H9 (cell line): Measurements from ENCODE around the gene FCN1. TPM values are rescaled to one million over a fixed set of nuclear protein-coding genes. Genes with fewer than 3 reads are reported as not detected.

ENCODE experiments used
- DNase-seq: peaks from one replicate; pipeline ENCODE4 v3.0.0-alpha.2; 2017
- H2AFZ ChIP-seq: one replicate; pipeline ENCODE4 v1.6.1; 2013; ENCODE audit warnings: mild to moderate bottlenecking, low read length, control low read depth, moderate library complexity
- H2AK5ac ChIP-seq: 2 replicates; pipeline ENCODE4 v1.6.1; 2013; ENCODE audit warnings: low read length, control low read depth, mixed read lengths; ENCODE audit not compliant: insufficient read length
- H2BK120ac ChIP-seq: one replicate; pipeline ENCODE4 v1.6.1; 2013; ENCODE audit warnings: low read depth, mild to moderate bottlenecking, low read length, control low read depth, inconsistent platforms; ENCODE audit not compliant: poor library complexity, severe bottlenecking
- H2BK12ac ChIP-seq: 2 replicates; pipeline ENCODE4 v1.6.1; 2013; ENCODE audit warnings: low read length, control low read depth, mixed read lengths, low read depth; ENCODE audit not compliant: insufficient read length
- H2BK15ac ChIP-seq: 2 replicates; pipeline ENCODE4 v1.6.1; 2013; ENCODE audit warnings: low read depth, low read length, control low read depth
- H2BK20ac ChIP-seq: one replicate; pipeline ENCODE4 v1.6.1; 2013; ENCODE audit warnings: low read depth, mild to moderate bottlenecking, low read length, control low read depth, inconsistent platforms; ENCODE audit not compliant: poor library complexity, severe bottlenecking
- H2BK5ac ChIP-seq: 2 replicates; pipeline ENCODE4 v1.6.1; 2013; ENCODE audit warnings: low read length, control low read depth, mixed read lengths; ENCODE audit not compliant: insufficient read length
- H3K14ac ChIP-seq: 2 replicates; pipeline ENCODE4 v1.6.1; 2013; ENCODE audit warnings: low read length, control low read depth; ENCODE audit not compliant: insufficient read depth
- H3K18ac ChIP-seq: 2 replicates; pipeline ENCODE4 v1.6.1; 2013; ENCODE audit warnings: low read depth, mild to moderate bottlenecking, mixed read lengths, low read length, control low read depth; ENCODE audit not compliant: insufficient read length
- H3K23ac ChIP-seq: 2 replicates; pipeline ENCODE4 v1.6.1; 2013; ENCODE audit warnings: low read length, control low read depth, mixed read lengths, low read depth; ENCODE audit not compliant: insufficient read length
- H3K23me2 ChIP-seq: 2 replicates; pipeline ENCODE4 v1.6.1; 2013; ENCODE audit warnings: low read depth, mild to moderate bottlenecking, mixed read lengths, low read length, control low read depth; ENCODE audit not compliant: insufficient read length, poor library complexity, severe bottlenecking
- H3K27ac ChIP-seq: 2 replicates; pipeline ENCODE4 v1.5.1; 2013; ENCODE audit warnings: low read length, control low read depth, mixed read lengths, low read depth; ENCODE audit not compliant: insufficient read length
- H3K27me3 ChIP-seq: 2 replicates; pipeline ENCODE4 v1.6.1; 2013; ENCODE audit warnings: low read length, control low read depth, inconsistent platforms; ENCODE audit not compliant: insufficient read depth
- H3K4ac ChIP-seq: 2 replicates; pipeline ENCODE4 v1.6.1; 2013; ENCODE audit warnings: low read depth, mild to moderate bottlenecking, control low read depth, inconsistent platforms, low read length, moderate library complexity
- H3K4me1 ChIP-seq: 2 replicates; pipeline ENCODE4 v1.6.1; 2013; ENCODE audit warnings: low read length, control low read depth, inconsistent platforms; ENCODE audit not compliant: insufficient read depth
- H3K4me2 ChIP-seq: 2 replicates; pipeline ENCODE4 v1.6.1; 2013; ENCODE audit warnings: low read length, control low read depth, mixed read lengths; ENCODE audit not compliant: insufficient read length, insufficient read depth
- H3K56ac ChIP-seq: 2 replicates; pipeline ENCODE4 v1.6.1; 2013; ENCODE audit warnings: low read depth, mild to moderate bottlenecking, mixed read lengths, low read length, control low read depth; ENCODE audit not compliant: insufficient read length
- H3K79me1 ChIP-seq: 2 replicates; pipeline ENCODE4 v1.6.1; 2013; ENCODE audit warnings: low read depth, mild to moderate bottlenecking, moderate library complexity, low read length, control low read depth, inconsistent platforms; ENCODE audit not compliant: insufficient read depth, poor library complexity, severe bottlenecking
- H3K79me2 ChIP-seq: 2 replicates; pipeline ENCODE4 v1.6.1; 2013; ENCODE audit warnings: low read length, control low read depth, inconsistent platforms; ENCODE audit not compliant: insufficient read depth
- H3K9ac ChIP-seq: 2 replicates; pipeline ENCODE4 v1.6.1; 2013; ENCODE audit warnings: low read length, control low read depth, mixed read lengths; ENCODE audit not compliant: insufficient read length; ENCODE audit errors: extremely low read depth
- H3K9me3 ChIP-seq: one replicate; pipeline ENCODE4 v1.6.1; 2013; ENCODE audit warnings: low read depth, low read length, inconsistent platforms; ENCODE audit not compliant: control insufficient read depth
- H3T11ph ChIP-seq: one replicate; pipeline ENCODE4 v1.6.1; 2013; ENCODE audit warnings: mild to moderate bottlenecking, low read length, control low read depth, inconsistent platforms
- H4K20me1 ChIP-seq: one replicate; pipeline ENCODE4 v1.6.1; 2013; ENCODE audit not compliant: control insufficient read depth, insufficient read length, insufficient read depth
- H4K5ac ChIP-seq: 2 replicates; pipeline ENCODE4 v1.6.1; 2013; ENCODE audit warnings: low read depth, mild to moderate bottlenecking, mixed read lengths, low read length, control low read depth; ENCODE audit not compliant: insufficient read length
- H4K8ac ChIP-seq: replicated peaks from 2 replicates; pipeline ENCODE4 v1.6.1; 2013; ENCODE audit warnings: low read length, control low read depth, mixed read lengths, low read depth; ENCODE audit not compliant: insufficient read length
- H4K91ac ChIP-seq: 2 replicates; pipeline ENCODE4 v1.6.1; 2013; ENCODE audit warnings: low read depth, mild to moderate bottlenecking, moderate library complexity, mixed read lengths, low read length, control low read depth; ENCODE audit not compliant: insufficient read length
- H3K27ac Mint-ChIP-seq, 3 experiments: 2 replicates in 2 of 3; 3 replicates in 1 of 3; pipeline ENCODE4 v1.8.0; 2020 to 2021; ENCODE audit warnings: mixed read lengths in 3 of 3, mild to moderate bottlenecking in 1 of 3, moderate library complexity in 1 of 3
- H3K27me3 Mint-ChIP-seq: 2 replicates; pipeline ENCODE4 v1.8.0; 2021; ENCODE audit warnings: low read depth, mild to moderate bottlenecking, moderate library complexity, mixed read lengths
- H3K36me3 Mint-ChIP-seq, 3 experiments: 2 replicates in 2 of 3; 3 replicates in 1 of 3; pipeline ENCODE4 v1.8.0; 2020 to 2021; ENCODE audit warnings: low read depth in 3 of 3, mixed read lengths in 3 of 3; ENCODE audit not compliant: insufficient read depth in 1 of 3
- H3K4me1 Mint-ChIP-seq, 2 experiments: 2 replicates each; pipeline ENCODE4 v1.8.0; 2020; ENCODE audit warnings: mixed read lengths in 2 of 2
- H3K4me3 Mint-ChIP-seq, 2 experiments: 2 replicates in 1 of 2; 3 replicates in 1 of 2; pipeline ENCODE4 v1.8.0; 2020 to 2021; ENCODE audit warnings: mild to moderate bottlenecking in 2 of 2, mixed read lengths in 2 of 2, moderate library complexity in 1 of 2
- H3K9me3 Mint-ChIP-seq, 2 experiments: 2 replicates in 1 of 2; 3 replicates in 1 of 2; pipeline ENCODE4 v1.8.0; 2020; ENCODE audit warnings: mild to moderate bottlenecking in 2 of 2, mixed read lengths in 2 of 2, moderate library complexity in 1 of 2
- WGBS: extraction: QIAGEN DNeasy Blood & Tissue Kit; methylation state at CpG from one replicate; pipeline ENCODE4 v1.1.7; 2013; ENCODE audit warnings: missing lambda C conversion rate, low lambda C conversion rate, mixed read lengths; ENCODE audit not compliant: insufficient read length; ENCODE audit errors: extremely low coverage; 5-methylcytosine and 5-hydroxymethylcytosine counted together
- total RNA-seq: library from RNA; stranded (reverse); gene quantifications from 2 replicates; pipeline ENCODE4 v1.2.1, GENCODE V29; 2021
- TF ChIP-seq, protein P1 (sequence below): fragments of 200-600 bp; sonication (generic); conservative IDR thresholded peaks from 3 replicates; pipeline ENCODE4 v1.8.0; 2021; ENCODE audit warnings: antibody characterized with exemption, mild to moderate bottlenecking

FCN1 gene
- total RNA-seq, 1 experiment from 2014 or later: not detected

DNA sequence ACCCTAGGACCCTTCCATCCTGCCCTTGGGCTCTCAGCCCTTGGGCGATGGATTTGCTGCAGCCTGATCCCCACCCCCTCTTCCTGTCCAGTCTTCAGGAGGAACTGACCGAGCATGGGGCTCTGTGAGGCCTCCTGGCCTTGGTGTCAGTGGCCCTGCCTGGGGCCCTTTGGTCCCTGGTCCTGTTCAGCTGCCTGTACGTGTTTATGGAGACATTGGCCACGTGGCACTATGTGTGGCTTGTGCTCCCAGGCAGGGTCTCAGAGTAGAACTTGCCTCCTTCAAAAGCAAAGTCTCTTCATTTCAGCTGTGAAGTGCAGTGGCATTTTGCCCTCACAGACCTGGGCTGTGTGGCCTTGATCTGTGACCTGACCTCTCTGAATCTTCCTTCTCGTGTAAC, 26.0 kb downstream of the FCN1 start:
- peaks cover 16 to 17% of the 10 kb centered on the region in 2 experiments; a peak in 4 of 5 replicates for H3K9me3 Mint-ChIP-seq
- peaks cover 0 to 18% (median 6%) of the 10 kb centered on the region in 3 experiments; a peak in 4 of 7 replicates for H3K36me3 Mint-ChIP-seq
- no peak overlapping the region for H2AFZ ChIP-seq
- no peak overlapping the region for H3K14ac ChIP-seq
- H4K91ac ChIP-seq: no peak overlapping the region
- H2BK15ac ChIP-seq: no peak overlapping the region
- no peak overlapping the region for H3K27ac ChIP-seq
- no peak for DNase-seq
- no peak overlapping the region for H3K56ac ChIP-seq
- H3K4me1 ChIP-seq: no peaks in the 10 kb centered on the region
- H3K27me3 ChIP-seq: no peaks in the 10 kb centered on the region
- H4K20me1 ChIP-seq: no peaks in the 10 kb centered on the region
- peak overlapping the region in 1 of 3 experiments; percentile 25; a peak in 1 of 7 replicates for H3K27ac Mint-ChIP-seq
- H2BK12ac ChIP-seq: no peak overlapping the region
- H4K5ac ChIP-seq: no peak overlapping the region
- no peak overlapping the region for H3K18ac ChIP-seq
- peaks cover 6% of the 10 kb centered on the region for H3K27me3 Mint-ChIP-seq
- peaks cover 0 to 4% of the 10 kb centered on the region in 2 experiments; a peak in 2 of 4 replicates for H3K4me1 Mint-ChIP-seq
- H3K4me2 ChIP-seq: no peak overlapping the region
- H3K23me2 ChIP-seq: no peaks in the 10 kb centered on the region
- H3K23ac ChIP-seq: no peak overlapping the region
- no peak overlapping the region for H2BK20ac ChIP-seq
- H3K4ac ChIP-seq: no peak overlapping the region
- no peaks in the 10 kb centered on the region for H3K79me2 ChIP-seq
- TF ChIP-seq, protein P1, sequence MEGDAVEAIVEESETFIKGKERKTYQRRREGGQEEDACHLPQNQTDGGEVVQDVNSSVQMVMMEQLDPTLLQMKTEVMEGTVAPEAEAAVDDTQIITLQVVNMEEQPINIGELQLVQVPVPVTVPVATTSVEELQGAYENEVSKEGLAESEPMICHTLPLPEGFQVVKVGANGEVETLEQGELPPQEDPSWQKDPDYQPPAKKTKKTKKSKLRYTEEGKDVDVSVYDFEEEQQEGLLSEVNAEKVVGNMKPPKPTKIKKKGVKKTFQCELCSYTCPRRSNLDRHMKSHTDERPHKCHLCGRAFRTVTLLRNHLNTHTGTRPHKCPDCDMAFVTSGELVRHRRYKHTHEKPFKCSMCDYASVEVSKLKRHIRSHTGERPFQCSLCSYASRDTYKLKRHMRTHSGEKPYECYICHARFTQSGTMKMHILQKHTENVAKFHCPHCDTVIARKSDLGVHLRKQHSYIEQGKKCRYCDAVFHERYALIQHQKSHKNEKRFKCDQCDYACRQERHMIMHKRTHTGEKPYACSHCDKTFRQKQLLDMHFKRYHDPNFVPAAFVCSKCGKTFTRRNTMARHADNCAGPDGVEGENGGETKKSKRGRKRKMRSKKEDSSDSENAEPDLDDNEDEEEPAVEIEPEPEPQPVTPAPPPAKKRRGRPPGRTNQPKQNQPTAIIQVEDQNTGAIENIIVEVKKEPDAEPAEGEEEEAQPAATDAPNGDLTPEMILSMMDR: no peak
- H3K4me3 Mint-ChIP-seq: no peak overlapping the region
- no peak overlapping the region for H4K8ac ChIP-seq
- no peak overlapping the region for H2BK5ac ChIP-seq
- H3K9me3 ChIP-seq: peaks cover 7% of the 10 kb centered on the region
- H3K79me1 ChIP-seq: no peaks in the 10 kb centered on the region
- H2AK5ac ChIP-seq: no peak overlapping the region
- H3K9ac ChIP-seq: no peak overlapping the region
- no CpG with 5 or more reads among the region's 5 CpGs for WGBS
- H3T11ph ChIP-seq: no peak overlapping the region
- H2BK120ac ChIP-seq: no peak overlapping the region
